RWPE2 (cell line): ENCODE measurements around the gene ARL8B.
"Not testable (repeated sequence)": the region's sequence is repeated elsewhere in the genome, so short reads cannot be mapped to it uniquely, and the experiment has no call there.

ENCODE experiments used
- ATAC-seq: fragments of 200-7000 bp; cut with Tn5 transposase; 3 replicates; pipeline ENCODE4 v1.9.1; 2021; ENCODE audit warnings: low read depth
- DNase-seq: peaks from one replicate; pipeline ENCODE4 v3.0.0-alpha.2; 2020; ENCODE audit warnings: low spot score
- H3K27ac ChIP-seq: fragments of 450-650 bp; 2 replicates; pipeline ENCODE4 v1.5.1; 2017; ENCODE audit warnings: mild to moderate bottlenecking; ENCODE audit not compliant: poor library complexity, severe bottlenecking
- H3K27me3 ChIP-seq: fragments of 250-450 bp; sonication (Bioruptor Pico); 2 replicates; pipeline ENCODE4 v1.5.1; 2021; ENCODE audit warnings: mild to moderate bottlenecking, moderate library complexity; ENCODE audit not compliant: insufficient read depth, poor library complexity, severe bottlenecking
- H3K36me3 ChIP-seq: fragments of 250-450 bp; sonication (Bioruptor Pico); 2 replicates; pipeline ENCODE4 v1.5.1; 2020; ENCODE audit warnings: low read depth, mild to moderate bottlenecking, moderate library complexity
- H3K4me1 ChIP-seq: fragments of 250-450 bp; sonication (Bioruptor Pico); 2 replicates; pipeline ENCODE4 v1.5.1; 2021; ENCODE audit warnings: mild to moderate bottlenecking, moderate library complexity; ENCODE audit not compliant: insufficient read depth, poor library complexity, severe bottlenecking
- H3K4me3 ChIP-seq: fragments of 250-450 bp; sonication (Bioruptor Pico); 2 replicates; pipeline ENCODE4 v1.5.1; 2021; ENCODE audit warnings: mild to moderate bottlenecking, moderate library complexity; ENCODE audit not compliant: severe bottlenecking
- H3K9me3 ChIP-seq: fragments of 250-450 bp; sonication (Bioruptor Pico); 2 replicates; pipeline ENCODE4 v1.5.1; 2021; ENCODE audit warnings: mild to moderate bottlenecking, moderate library complexity; ENCODE audit not compliant: severe bottlenecking
- TF ChIP-seq, protein P1 (sequence below): fragments of 450-650 bp; IDR thresholded peaks from one replicate; pipeline ENCODE4 v1.5.1; 2017; ENCODE audit warnings: mild to moderate bottlenecking, moderate library complexity; ENCODE audit not compliant: poor library complexity, severe bottlenecking

The ARL8B gene

DNA sequence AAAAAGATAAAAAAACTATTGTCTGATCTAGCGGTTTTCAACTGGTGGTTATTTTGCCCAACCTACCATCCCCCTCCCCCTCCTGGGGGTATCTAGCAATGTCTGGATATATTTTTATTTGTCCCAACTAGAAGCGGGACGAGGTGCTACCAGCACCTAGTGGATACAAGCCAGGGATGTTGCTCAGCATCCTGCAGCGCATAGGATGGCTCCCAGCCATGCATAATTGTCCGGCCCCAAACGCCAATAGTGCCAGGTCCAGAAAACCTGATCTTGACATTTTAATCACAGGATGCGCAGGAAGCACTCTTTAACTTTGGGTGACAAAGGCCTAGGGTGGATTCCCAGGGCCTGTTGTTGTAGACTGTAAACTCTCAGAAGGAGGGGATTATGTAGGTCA, 17.0 kb upstream of the ARL8B start:
- no peak for DNase-seq
- Histone ChIP-seq H3K4me1 (no peaks in the 10 kb centered on the region), H3K9me3 (no peaks in the 10 kb centered on the region), H3K27me3 (no peaks in the 10 kb centered on the region), H3K36me3 (no peaks in the 10 kb centered on the region), H3K4me3 (no peak overlapping the region), H3K27ac (no peak overlapping the region)
- TF ChIP-seq, protein P1, sequence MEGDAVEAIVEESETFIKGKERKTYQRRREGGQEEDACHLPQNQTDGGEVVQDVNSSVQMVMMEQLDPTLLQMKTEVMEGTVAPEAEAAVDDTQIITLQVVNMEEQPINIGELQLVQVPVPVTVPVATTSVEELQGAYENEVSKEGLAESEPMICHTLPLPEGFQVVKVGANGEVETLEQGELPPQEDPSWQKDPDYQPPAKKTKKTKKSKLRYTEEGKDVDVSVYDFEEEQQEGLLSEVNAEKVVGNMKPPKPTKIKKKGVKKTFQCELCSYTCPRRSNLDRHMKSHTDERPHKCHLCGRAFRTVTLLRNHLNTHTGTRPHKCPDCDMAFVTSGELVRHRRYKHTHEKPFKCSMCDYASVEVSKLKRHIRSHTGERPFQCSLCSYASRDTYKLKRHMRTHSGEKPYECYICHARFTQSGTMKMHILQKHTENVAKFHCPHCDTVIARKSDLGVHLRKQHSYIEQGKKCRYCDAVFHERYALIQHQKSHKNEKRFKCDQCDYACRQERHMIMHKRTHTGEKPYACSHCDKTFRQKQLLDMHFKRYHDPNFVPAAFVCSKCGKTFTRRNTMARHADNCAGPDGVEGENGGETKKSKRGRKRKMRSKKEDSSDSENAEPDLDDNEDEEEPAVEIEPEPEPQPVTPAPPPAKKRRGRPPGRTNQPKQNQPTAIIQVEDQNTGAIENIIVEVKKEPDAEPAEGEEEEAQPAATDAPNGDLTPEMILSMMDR = no peak
- no peak for ATAC-seq

- not testable (repeated sequence) for H3K27me3 ChIP-seq, DNase-seq, H3K36me3 ChIP-seq, ATAC-seq, H3K4me3 ChIP-seq, H3K9me3 ChIP-seq, H3K27ac ChIP-seq, H3K4me1 ChIP-seq
Measured at GRCh38 chr3:5106371-5106770, 15.7 kb upstream of the ARL8B start.

DNA sequence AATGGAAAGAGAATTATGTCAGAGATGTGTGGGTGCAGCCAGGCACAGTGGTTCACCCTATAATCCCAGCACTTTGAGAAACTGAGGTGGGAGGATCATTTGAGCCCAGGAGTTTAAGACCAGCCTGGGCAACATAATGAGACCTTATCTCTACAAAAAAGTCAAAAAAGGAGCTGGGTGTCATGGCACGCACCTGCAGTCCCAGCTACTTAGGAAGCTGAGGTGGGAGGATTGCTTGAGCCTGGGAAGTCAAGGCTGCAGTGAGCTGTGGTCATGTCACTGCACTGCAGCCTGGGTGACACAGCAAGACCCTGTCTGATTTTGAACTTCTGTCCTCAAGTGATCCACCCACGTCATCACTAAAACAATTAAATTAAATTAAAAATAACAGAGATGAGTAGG, 15.2 kb upstream of the ARL8B start:
- H3K36me3 ChIP-seq, H3K4me1 ChIP-seq, ATAC-seq, DNase-seq, H3K27ac ChIP-seq, H3K27me3 ChIP-seq, H3K4me3 ChIP-seq, H3K9me3 ChIP-seq: not testable (repeated sequence)

- H3K27ac ChIP-seq = no peak overlapping the region
- no peaks in the 10 kb centered on the region for H3K27me3 ChIP-seq
- no peak overlapping the region for H3K4me3 ChIP-seq
- TF ChIP-seq, protein P1 = no peak
- H3K36me3 ChIP-seq = no peaks in the 10 kb centered on the region
- ATAC-seq = no peak
- no peak for DNase-seq
- H3K9me3 ChIP-seq = no peaks in the 10 kb centered on the region
- no peaks in the 10 kb centered on the region for H3K4me1 ChIP-seq
Measured at GRCh38 chr3:5110337-5110736, 11.8 kb upstream of the ARL8B start.

DNA sequence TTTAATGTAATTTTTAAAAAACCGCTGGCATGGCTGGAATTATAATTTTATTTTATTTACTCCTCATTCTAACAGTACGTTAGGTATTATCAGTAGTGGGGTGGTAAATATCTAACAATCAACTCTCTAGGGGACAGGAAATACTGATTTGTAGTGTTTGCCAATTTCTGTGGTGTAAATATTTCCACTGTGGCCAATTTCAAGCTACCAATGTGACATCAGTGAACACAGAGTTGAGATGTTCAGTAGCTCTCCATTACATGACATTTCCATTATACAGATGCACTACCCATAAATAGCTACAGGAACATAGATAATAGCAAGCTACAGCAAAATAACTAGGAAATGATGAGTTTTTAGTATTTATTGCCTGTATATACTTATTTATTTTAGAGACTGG, 10.0 kb upstream of the ARL8B start:
- Histone ChIP-seq H3K4me3 (no peak overlapping the region), H3K27ac (no peak overlapping the region), H3K4me1 (no peaks in the 10 kb centered on the region), H3K36me3 (no peaks in the 10 kb centered on the region), H3K27me3 (no peaks in the 10 kb centered on the region), H3K9me3 (no peaks in the 10 kb centered on the region)
- DNase-seq (no peak), ATAC-seq (no peak)
- TF ChIP-seq, protein P1 = no peak

GRCh38 chr3:5113726-5114125, 8.4 kb upstream of the ARL8B start:
- not testable (repeated sequence) for H3K4me3 ChIP-seq, H3K9me3 ChIP-seq, H3K27me3 ChIP-seq, H3K36me3 ChIP-seq, H3K27ac ChIP-seq, DNase-seq, H3K4me1 ChIP-seq, ATAC-seq
